MM.1S (cell line): ENCODE data around the gene SNX3.

Experiments used
- DNase-seq: peaks from one replicate; pipeline ENCODE4 v3.0.0-alpha.2; 2015
- H2AFZ ChIP-seq: fragments of 300-600 bp; sonication (generic); 2 replicates; pipeline ENCODE4 v1.6.0; 2016; ENCODE audit warnings: antibody characterized with exemption, low read length
- H3F3A ChIP-seq: fragments of 300-600 bp; sonication (generic); 2 replicates; pipeline ENCODE4 v1.6.1; 2016; ENCODE audit warnings: mild to moderate bottlenecking, antibody characterized with exemption, low read length, moderate library complexity, mixed read lengths; ENCODE audit not compliant: insufficient read depth
- H3K27ac ChIP-seq: fragments of 300-600 bp; sonication (generic); 2 replicates; pipeline ENCODE4 v1.5.1; 2016; ENCODE audit warnings: mild to moderate bottlenecking, low read length
- H3K27me3 ChIP-seq: fragments of 300-600 bp; sonication (generic); replicated peaks from 2 replicates; pipeline ENCODE4 v1.6.0; 2016; ENCODE audit warnings: low read length; ENCODE audit not compliant: insufficient read depth
- H3K36me3 ChIP-seq: fragments of 300-600 bp; sonication (generic); replicated peaks from 2 replicates; pipeline ENCODE4 v1.6.1; 2016; ENCODE audit warnings: mild to moderate bottlenecking, low read length, mixed read lengths; ENCODE audit not compliant: insufficient read depth
- H3K4me1 ChIP-seq: fragments of 300-600 bp; sonication (generic); 2 replicates; pipeline ENCODE4 v1.6.1; 2016; ENCODE audit warnings: low read length, mixed read lengths
- H3K4me2 ChIP-seq: fragments of 300-600 bp; sonication (generic); 2 replicates; pipeline ENCODE4 v1.6.0; 2016; ENCODE audit warnings: low read depth, low read length
- H3K4me3 ChIP-seq: fragments of 300-600 bp; sonication (generic); 2 replicates; pipeline ENCODE4 v1.5.1; 2016; ENCODE audit warnings: low read length, mixed read lengths
- H3K79me2 ChIP-seq: fragments of 300-600 bp; sonication (generic); 2 replicates; pipeline ENCODE4 v1.6.1; 2016; ENCODE audit warnings: mixed run types, low read length, mixed read lengths
- H3K9ac ChIP-seq: fragments of 300-600 bp; sonication (generic); 2 replicates; pipeline ENCODE4 v1.6.1; 2016; ENCODE audit warnings: low read length, mixed read lengths
- H3K9me2 ChIP-seq: fragments of 300-600 bp; sonication (generic); replicated peaks from 2 replicates; pipeline ENCODE4 v1.6.1; 2016; ENCODE audit warnings: mild to moderate bottlenecking, low read length, mixed read lengths; ENCODE audit not compliant: insufficient read depth
- H3K9me3 ChIP-seq: fragments of 300-600 bp; sonication (generic); replicated peaks from 2 replicates; pipeline ENCODE4 v1.6.1; 2016; ENCODE audit warnings: mild to moderate bottlenecking, low read length, mixed read lengths; ENCODE audit not compliant: insufficient read depth
- H4K20me1 ChIP-seq: fragments of 300-600 bp; sonication (generic); 2 replicates; pipeline ENCODE4 v1.6.1; 2016; ENCODE audit warnings: mild to moderate bottlenecking, low read length, moderate library complexity, mixed read lengths; ENCODE audit not compliant: insufficient read depth
- EZH2 ChIP-seq: fragments of 300-600 bp; sonication (generic); optimal IDR thresholded peaks from 2 replicates; pipeline ENCODE3; 2017; ENCODE audit warnings: low read depth, mild to moderate bottlenecking, antibody characterized with exemption, low read length, mixed read lengths
- EZH2phosphoT487 ChIP-seq: fragments of 300-600 bp; sonication (generic); IDR thresholded peaks from 2 replicates; pipeline ENCODE4 v1.6.1; 2018; ENCODE audit warnings: antibody characterized with exemption, low read length
- TF ChIP-seq, protein P1 (sequence below): fragments of 300-600 bp; sonication (generic); IDR thresholded peaks from 2 replicates; pipeline ENCODE4 v1.5.1; 2016; ENCODE audit warnings: antibody characterized with exemption, low read length, mixed read lengths

Gene SNX3

DNA sequence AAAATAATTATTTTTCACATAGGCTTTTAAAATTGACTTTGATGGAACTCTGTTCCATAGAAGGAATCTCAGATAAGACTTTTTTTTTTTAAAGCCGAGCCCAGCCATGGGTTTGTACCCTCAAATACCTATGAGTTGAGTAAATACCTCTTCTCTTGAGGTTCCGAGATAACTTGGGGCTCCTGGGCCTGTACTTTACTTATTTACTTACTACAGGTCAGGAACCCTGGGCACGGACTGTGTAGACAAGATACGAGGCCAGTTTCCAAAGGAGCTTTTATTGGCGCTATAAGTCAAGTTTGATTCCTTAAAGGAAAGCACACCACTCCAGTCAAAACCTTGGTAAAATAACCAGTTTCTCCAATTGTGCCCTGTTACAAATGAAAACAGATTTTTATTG lies 41.5 kb upstream of the SNX3 start:
- TF ChIP-seq, protein P1, sequence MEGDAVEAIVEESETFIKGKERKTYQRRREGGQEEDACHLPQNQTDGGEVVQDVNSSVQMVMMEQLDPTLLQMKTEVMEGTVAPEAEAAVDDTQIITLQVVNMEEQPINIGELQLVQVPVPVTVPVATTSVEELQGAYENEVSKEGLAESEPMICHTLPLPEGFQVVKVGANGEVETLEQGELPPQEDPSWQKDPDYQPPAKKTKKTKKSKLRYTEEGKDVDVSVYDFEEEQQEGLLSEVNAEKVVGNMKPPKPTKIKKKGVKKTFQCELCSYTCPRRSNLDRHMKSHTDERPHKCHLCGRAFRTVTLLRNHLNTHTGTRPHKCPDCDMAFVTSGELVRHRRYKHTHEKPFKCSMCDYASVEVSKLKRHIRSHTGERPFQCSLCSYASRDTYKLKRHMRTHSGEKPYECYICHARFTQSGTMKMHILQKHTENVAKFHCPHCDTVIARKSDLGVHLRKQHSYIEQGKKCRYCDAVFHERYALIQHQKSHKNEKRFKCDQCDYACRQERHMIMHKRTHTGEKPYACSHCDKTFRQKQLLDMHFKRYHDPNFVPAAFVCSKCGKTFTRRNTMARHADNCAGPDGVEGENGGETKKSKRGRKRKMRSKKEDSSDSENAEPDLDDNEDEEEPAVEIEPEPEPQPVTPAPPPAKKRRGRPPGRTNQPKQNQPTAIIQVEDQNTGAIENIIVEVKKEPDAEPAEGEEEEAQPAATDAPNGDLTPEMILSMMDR = no peak
- no peak for TF ChIP-seq EZH2
- TF ChIP-seq EZH2phosphoT487 = no peak
- Histone ChIP-seq H3K4me2 (no peak overlapping the region), H3K36me3 (no peaks in the 10 kb centered on the region), H3K27me3 (no peaks in the 10 kb centered on the region), H3K27ac (no peak overlapping the region), H3K79me2 (no peaks in the 10 kb centered on the region), H3K9me3 (no peaks in the 10 kb centered on the region), H3K4me3 (no peak overlapping the region), H4K20me1 (no peaks in the 10 kb centered on the region), H2AFZ (no peak overlapping the region), H3K4me1 (no peaks in the 10 kb centered on the region), H3F3A (peaks cover 6% of the 10 kb centered on the region; the same call in 1 of the 2 replicates), H3K9ac (no peak overlapping the region), H3K9me2 (no peaks in the 10 kb centered on the region)
- no peak for DNase-seq

DNA sequence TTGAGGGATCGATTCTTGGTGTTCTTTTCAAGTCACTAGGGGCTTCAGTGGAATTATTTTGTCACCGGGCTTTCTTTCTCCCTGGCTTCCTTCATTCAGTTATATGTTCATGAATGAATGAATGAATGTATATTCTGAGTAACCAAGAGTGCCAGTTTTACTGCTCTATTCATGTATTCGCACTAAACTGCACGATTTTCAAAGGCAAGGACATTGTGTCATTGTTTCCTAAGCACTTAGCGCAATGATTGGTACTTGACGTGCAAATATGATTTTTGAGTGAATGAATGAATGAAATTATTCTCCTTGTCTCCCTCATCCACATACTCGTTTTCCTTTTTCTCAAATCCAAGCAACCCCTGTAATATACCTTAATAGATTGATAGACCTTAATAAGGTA lies 34.8 kb upstream of the SNX3 start:
- Histone ChIP-seq H3K27me3 (no peaks in the 10 kb centered on the region), H3K36me3 (no peaks in the 10 kb centered on the region), H2AFZ (peak overlapping the region; percentile 96), H3K79me2 (peaks cover 9% of the 10 kb centered on the region), H4K20me1 (no peaks in the 10 kb centered on the region), H3K27ac (peak overlapping the region; percentile 92; the same call in 1 of the 2 replicates), H3K4me1 (no peaks in the 10 kb centered on the region), H3K4me2 (peak overlapping the region; percentile 95), H3K9me3 (no peaks in the 10 kb centered on the region), H3F3A (peaks cover 20% of the 10 kb centered on the region), H3K9me2 (no peaks in the 10 kb centered on the region), H3K4me3 (peak overlapping the region; percentile 86), H3K9ac (peak overlapping the region; percentile 90)
- no peak for DNase-seq
- TF ChIP-seq EZH2phosphoT487 (no peak), EZH2 (no peak)
- TF ChIP-seq, protein P1 = no peak

DNA sequence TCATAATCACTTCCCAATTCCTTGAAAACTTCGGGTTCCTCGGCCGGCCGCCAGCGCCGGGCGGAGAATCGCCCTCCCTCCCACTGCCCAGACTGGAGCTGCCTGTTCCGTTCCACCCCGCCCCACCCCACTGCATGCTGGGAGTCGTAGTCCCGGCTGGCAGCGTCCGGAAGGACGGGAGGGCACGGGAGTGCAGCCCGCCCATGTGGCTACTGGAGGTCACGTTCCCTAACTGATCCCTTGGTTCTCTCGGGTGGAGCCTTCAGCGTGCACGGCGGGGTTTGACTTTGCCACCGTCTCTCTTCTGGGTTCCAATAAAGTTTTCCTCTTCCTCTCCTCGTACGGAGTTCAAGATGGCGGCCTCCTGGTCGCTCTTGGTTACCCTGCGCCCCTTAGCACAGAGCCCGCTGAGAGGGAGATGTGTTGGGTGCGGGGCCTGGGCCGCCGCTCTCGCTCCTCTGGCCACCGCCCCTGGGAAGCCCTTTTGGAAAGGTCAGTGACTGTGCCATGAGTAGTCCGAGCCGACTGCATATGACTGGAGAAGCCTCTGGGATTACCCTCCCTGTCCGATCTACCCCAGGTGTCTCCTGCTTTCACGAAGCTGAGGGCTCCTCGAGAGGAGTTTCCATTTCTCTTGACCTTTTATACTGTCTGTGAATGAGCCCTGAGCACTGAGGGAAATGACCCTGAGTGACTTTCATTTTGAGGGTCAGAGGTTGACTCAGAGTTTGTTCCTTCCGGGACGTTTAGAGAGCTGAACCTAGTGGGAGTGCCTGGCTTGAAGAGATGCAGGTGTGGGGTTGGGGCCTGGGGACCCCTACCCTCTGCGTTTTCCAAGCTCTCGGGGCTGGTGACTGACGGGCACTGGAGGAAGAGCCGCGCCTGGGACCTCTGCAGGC lies 34.1 kb upstream of the SNX3 start, which contains the start of gene AFG1L:
Gene AFG1L, plus strand, starts transcription at position 328 of the 899 bp plus-strand sequence. Its CDS starts 26 bp downstream, at position 354.
- H3K4me1 ChIP-seq = no peaks in the 10 kb centered on the region
- H2AFZ ChIP-seq = peak within 1 kb of the TSS; percentile 96
- peak within 1 kb of the TSS; percentile 92 for H3K27ac ChIP-seq
- H3K36me3 ChIP-seq = no peaks in the 10 kb centered on the region
- TF ChIP-seq EZH2 (no peak), EZH2phosphoT487 (no peak)
- TF ChIP-seq, protein P1 = no peak
- H3K4me3 ChIP-seq = peak within 1 kb of the TSS; percentile 86
- H3K4me2 ChIP-seq = peak within 1 kb of the TSS; percentile 95
- peak within 1 kb of the TSS; percentile 90 for H3K9ac ChIP-seq
- no peaks in the 10 kb centered on the region for H3K9me2 ChIP-seq
- no peaks in the 10 kb centered on the region for H3K27me3 ChIP-seq
- H3K79me2 ChIP-seq = peaks cover 9% of the 10 kb centered on the region
- H4K20me1 ChIP-seq = no peaks in the 10 kb centered on the region
- peak; percentile 83 for DNase-seq
- peaks cover 20% of the 10 kb centered on the region for H3F3A ChIP-seq
- no peaks in the 10 kb centered on the region for H3K9me3 ChIP-seq
